Stimulated activated CD8-positive, alpha-beta memory T cell treated with anti-CD3 and anti-CD28 coated beads, Interleukin-4, amount 100 ng/mL, for 4 hours (primary cell): ENCODE results near the gene DNAJA4.

Source experiments
- DNase-seq, 2 donors: peaks; one replicate each; pipeline ENCODE4 v3.0.0-alpha.2; 2020; ENCODE audit warnings: low read depth in 2 of 2, low spot score in 1 of 2

Gene DNAJA4

GRCh38 chr15:78313383-78313782 is 49.0 kb downstream of the DNAJA4 start:
- no peak for DNase-seq

- no peak for DNase-seq
These were observed 49.8 kb downstream of the DNAJA4 start for GRCh38 chr15:78314181-78314581.

GRCh38 chr15:78315686-78316282 is 51.4 kb downstream of the DNAJA4 start:
- no peak for DNase-seq

GRCh38 chr15:78316283-78317083 is 52.1 kb downstream of the DNAJA4 start:
- no peak for DNase-seq

GRCh38 chr15:78317145-78317836 is 52.9 kb downstream of the DNAJA4 start:
- no peak for DNase-seq

- no peak for DNase-seq
These were observed 55.2 kb downstream of the DNAJA4 start for GRCh38 chr15:78319588-78319987.

- no peak for DNase-seq
These were observed 55.8 kb downstream of the DNAJA4 start for GRCh38 chr15:78320183-78320582.

- no peak for DNase-seq
These were observed 56.7 kb downstream of the DNAJA4 start for GRCh38 chr15:78321041-78321570.

- DNase-seq, result no peak
These were observed 57.4 kb downstream of the DNAJA4 start for GRCh38 chr15:78321786-78322185.

GRCh38 chr15:78322243-78322642 is 57.9 kb downstream of the DNAJA4 start:
- DNase-seq, result no peak

GRCh38 chr15:78322724-78323521 is 58.6 kb downstream of the DNAJA4 start:
- no peak for DNase-seq

- DNase-seq, result no peak
These were observed 59.3 kb downstream of the DNAJA4 start for GRCh38 chr15:78323693-78324092.

- DNase-seq, result no peak
These were observed 59.8 kb downstream of the DNAJA4 start for GRCh38 chr15:78324144-78324543.

GRCh38 chr15:78325092-78325843 is 60.9 kb downstream of the DNAJA4 start:
- no peak for DNase-seq

GRCh38 chr15:78327466-78327865 is 63.1 kb downstream of the DNAJA4 start:
- DNase-seq, result no peak

- no peak for DNase-seq
These were observed 65.3 kb downstream of the DNAJA4 start for GRCh38 chr15:78329625-78330024.
